Testis (tissue), 2 donors: ENCODE measurements around the gene SUGP2.

Experiments used
- POLR2A ChIP-seq: fragments of 450-650 bp; IDR thresholded peaks from one replicate; pipeline ENCODE4 v1.6.1; 2017; ENCODE audit warnings: antibody characterized with exemption, mild to moderate bottlenecking, moderate library complexity
- TF ChIP-seq, protein P1 (sequence below), 3 experiments: fragments of 450-650 bp in 2 of 3; fragments of 200-600 bp in 1 of 3; sonication (generic) in 1 of 3; IDR thresholded peaks; one replicate each; pipeline ENCODE4 v1.5.1; 2016 to 2019; ENCODE audit warnings: antibody characterized with exemption in 3 of 3, mild to moderate bottlenecking in 2 of 3, moderate library complexity in 1 of 3

DNA sequence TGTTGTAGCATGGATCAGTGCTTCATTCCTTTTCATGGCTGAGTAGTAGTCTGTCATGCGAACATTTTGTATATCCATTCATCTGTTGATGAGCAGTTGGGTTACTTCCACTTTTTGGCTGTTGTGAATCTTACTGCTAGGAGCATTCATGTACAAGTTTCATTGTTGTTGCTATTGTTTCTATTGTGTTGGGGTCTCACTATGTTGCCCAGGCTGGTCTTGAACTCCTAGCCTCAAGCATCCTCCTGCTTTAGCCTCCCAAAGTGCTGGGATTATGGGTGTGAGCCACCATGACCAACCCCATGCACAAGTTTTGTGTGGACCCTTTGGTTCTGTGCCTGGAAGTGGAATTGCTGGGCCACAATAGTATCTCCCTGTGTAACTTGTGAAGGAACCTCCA, 46.3 kb upstream of the SUGP2 start:
- no peak for TF ChIP-seq POLR2A
- TF ChIP-seq, protein P1, sequence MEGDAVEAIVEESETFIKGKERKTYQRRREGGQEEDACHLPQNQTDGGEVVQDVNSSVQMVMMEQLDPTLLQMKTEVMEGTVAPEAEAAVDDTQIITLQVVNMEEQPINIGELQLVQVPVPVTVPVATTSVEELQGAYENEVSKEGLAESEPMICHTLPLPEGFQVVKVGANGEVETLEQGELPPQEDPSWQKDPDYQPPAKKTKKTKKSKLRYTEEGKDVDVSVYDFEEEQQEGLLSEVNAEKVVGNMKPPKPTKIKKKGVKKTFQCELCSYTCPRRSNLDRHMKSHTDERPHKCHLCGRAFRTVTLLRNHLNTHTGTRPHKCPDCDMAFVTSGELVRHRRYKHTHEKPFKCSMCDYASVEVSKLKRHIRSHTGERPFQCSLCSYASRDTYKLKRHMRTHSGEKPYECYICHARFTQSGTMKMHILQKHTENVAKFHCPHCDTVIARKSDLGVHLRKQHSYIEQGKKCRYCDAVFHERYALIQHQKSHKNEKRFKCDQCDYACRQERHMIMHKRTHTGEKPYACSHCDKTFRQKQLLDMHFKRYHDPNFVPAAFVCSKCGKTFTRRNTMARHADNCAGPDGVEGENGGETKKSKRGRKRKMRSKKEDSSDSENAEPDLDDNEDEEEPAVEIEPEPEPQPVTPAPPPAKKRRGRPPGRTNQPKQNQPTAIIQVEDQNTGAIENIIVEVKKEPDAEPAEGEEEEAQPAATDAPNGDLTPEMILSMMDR (IDR thresholded peaks at IDR 0.05): no peak
